Prostate gland (tissue), 2 donors: ENCODE data around the gene TAC4. TPM values are rescaled to one million over a fixed set of nuclear protein-coding genes. Genes with fewer than 3 reads are reported as not detected.

ENCODE experiments used
- DNase-seq: peaks from one replicate; pipeline ENCODE4 v3.0.0-alpha.2; 2019; ENCODE audit warnings: low spot score
- H3K27ac ChIP-seq, 2 donors: fragments of 200-600 bp; sonication (generic); 2 replicates each; pipeline ENCODE4 v1.5.1; 2017 to 2019
- H3K27me3 ChIP-seq: fragments of 200-600 bp; sonication (generic); replicated peaks from 2 replicates; pipeline ENCODE4 v1.5.1; 2019; ENCODE audit not compliant: insufficient read depth
- H3K36me3 ChIP-seq, 2 donors: fragments of 200-600 bp; sonication (generic); 1 replicate in 1 of 2; 2 replicates in 1 of 2; pipeline versions ENCODE4 v1.5.1 to v1.8.1; 2017 to 2019
- H3K4me1 ChIP-seq: fragments of 200-600 bp; sonication (generic); replicated peaks from 2 replicates; pipeline ENCODE4 v1.5.1; 2019
- H3K4me3 ChIP-seq, 2 donors: fragments of 200-600 bp; sonication (generic); 2 replicates each; pipeline ENCODE4 v1.5.1; 2017 to 2019
- H3K9me3 ChIP-seq: fragments of 200-600 bp; sonication (generic); 2 replicates; pipeline ENCODE4 v1.5.1; 2017
- POLR2A ChIP-seq: fragments of 450-650 bp; IDR thresholded peaks from one replicate; pipeline ENCODE4 v1.6.1; 2016; ENCODE audit warnings: antibody characterized with exemption, mild to moderate bottlenecking
- POLR2AphosphoS5 ChIP-seq: sonication (generic); formaldehyde crosslinking; IDR thresholded peaks from one replicate; pipeline ENCODE4 v1.6.1; 2017; ENCODE audit warnings: antibody characterized with exemption
- WGBS: methylation state at CpG from one replicate; pipeline ENCODE4 v1.1.5; 2018; 5-methylcytosine and 5-hydroxymethylcytosine counted together
- intact Hi-C: fragments of 100-400 bp; cut with DNase I; formaldehyde crosslinking; loops from one replicate; pipeline ENCODE4 v1.14.2; 2022
- total RNA-seq, 2 donors: library from RNA; depleted of rRNA; stranded (reverse); fragments of >200 nt; gene quantifications; one replicate each; pipeline ENCODE4 v1.1.0, GENCODE V29; 2016
- TF ChIP-seq, protein P1 (sequence below), 4 experiments: fragments of 200-600 bp in 2 of 4; fragments of 450-650 bp in 2 of 4; sonication (generic) in 2 of 4; IDR thresholded peaks; 1 replicate in 3 of 4; 2 replicates in 1 of 4; pipeline ENCODE4 v1.5.1; 2016 to 2019; ENCODE audit warnings: antibody characterized with exemption in 4 of 4, mild to moderate bottlenecking in 2 of 4, moderate library complexity in 2 of 4

The TAC4 gene
- total RNA-seq, 2 donors from 2014 or later = not detected

DNA sequence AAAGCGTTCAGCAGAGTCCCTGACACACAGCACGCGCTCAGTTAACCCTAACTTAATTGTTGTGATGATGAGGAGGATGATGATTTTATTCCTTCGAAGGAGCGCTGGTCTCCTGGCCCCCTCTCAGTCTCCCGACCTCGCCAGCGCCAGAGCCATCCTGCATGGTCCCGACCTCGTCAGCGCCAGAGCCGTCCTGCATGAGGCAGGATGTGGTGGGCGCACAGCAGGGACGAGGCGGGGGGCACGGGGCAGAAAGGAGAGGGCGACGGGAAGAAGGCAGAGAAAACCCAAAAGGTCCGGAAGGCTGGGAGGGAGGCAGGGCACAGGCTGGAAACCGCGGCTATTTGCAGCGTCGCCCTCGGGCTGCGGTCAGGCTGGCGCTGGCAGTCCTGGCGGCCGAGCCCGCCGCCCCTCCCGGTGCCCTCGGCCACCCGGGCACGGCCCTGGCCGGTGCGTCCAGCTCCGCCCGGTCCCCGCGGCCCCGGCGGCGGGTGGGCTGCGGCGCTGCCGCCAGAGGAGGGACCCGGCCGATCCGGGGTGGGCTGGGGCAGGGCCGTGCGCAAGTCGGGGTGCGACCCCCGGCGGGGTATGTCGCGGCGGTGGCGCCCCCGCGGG, 3.0 kb upstream of the TAC4 start:
- Histone ChIP-seq H3K27ac (peak overlapping the region in 1 of 2 donors; percentile 38), H3K36me3 (no peaks in the 10 kb centered on the region), H3K27me3 (no peaks in the 10 kb centered on the region), H3K9me3 (no peaks in the 10 kb centered on the region), H3K4me3 (peak overlapping the region; percentile 56 to 62), H3K4me1 (no peaks in the 10 kb centered on the region)
- TF ChIP-seq, protein P1, sequence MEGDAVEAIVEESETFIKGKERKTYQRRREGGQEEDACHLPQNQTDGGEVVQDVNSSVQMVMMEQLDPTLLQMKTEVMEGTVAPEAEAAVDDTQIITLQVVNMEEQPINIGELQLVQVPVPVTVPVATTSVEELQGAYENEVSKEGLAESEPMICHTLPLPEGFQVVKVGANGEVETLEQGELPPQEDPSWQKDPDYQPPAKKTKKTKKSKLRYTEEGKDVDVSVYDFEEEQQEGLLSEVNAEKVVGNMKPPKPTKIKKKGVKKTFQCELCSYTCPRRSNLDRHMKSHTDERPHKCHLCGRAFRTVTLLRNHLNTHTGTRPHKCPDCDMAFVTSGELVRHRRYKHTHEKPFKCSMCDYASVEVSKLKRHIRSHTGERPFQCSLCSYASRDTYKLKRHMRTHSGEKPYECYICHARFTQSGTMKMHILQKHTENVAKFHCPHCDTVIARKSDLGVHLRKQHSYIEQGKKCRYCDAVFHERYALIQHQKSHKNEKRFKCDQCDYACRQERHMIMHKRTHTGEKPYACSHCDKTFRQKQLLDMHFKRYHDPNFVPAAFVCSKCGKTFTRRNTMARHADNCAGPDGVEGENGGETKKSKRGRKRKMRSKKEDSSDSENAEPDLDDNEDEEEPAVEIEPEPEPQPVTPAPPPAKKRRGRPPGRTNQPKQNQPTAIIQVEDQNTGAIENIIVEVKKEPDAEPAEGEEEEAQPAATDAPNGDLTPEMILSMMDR (IDR thresholded peaks at IDR 0.05) = no peak
- no peak for TF ChIP-seq POLR2A
- TF ChIP-seq POLR2AphosphoS5 = no peak
- no peak for DNase-seq
- 3% methylated on average over 46 of the region's 61 CpGs for WGBS
- intact Hi-C loops = loop anchor here (5.0 kb wide), 2 partner anchors 144 to 284 kb away; partner anchors contain the start of gene SLC35B1

GRCh38 chr17:49850218-49850610, 2.3 kb upstream of the TAC4 start:
- DNase-seq = no peak
- intact Hi-C loops = loop anchor here (5.0 kb wide), 2 partner anchors 143 to 283 kb away; partner anchors contain the start of gene SLC35B1
- Histone ChIP-seq H3K27ac (no peak overlapping the region), H3K4me3 (no peak overlapping the region), H3K27me3 (no peaks in the 10 kb centered on the region), H3K9me3 (no peaks in the 10 kb centered on the region), H3K36me3 (no peaks in the 10 kb centered on the region), H3K4me1 (no peaks in the 10 kb centered on the region)
- 89% methylated on average over 5 of the region's 5 CpGs for WGBS
- TF ChIP-seq, protein P1 (IDR thresholded peaks at IDR 0.05) = no peak
- TF ChIP-seq POLR2AphosphoS5 (no peak), POLR2A (no peak)

- WGBS = 78% methylated on average over 5 of the region's 5 CpGs
- H3K4me3 ChIP-seq = no peak overlapping the region
- TF ChIP-seq POLR2AphosphoS5 (no peak), POLR2A (no peak)
- TF ChIP-seq, protein P1 (IDR thresholded peaks at IDR 0.05) = no peak
- no peaks in the 10 kb centered on the region for H3K27me3 ChIP-seq
- H3K9me3 ChIP-seq = no peaks in the 10 kb centered on the region
- no peak for DNase-seq
- H3K36me3 ChIP-seq = no peaks in the 10 kb centered on the region
- intact Hi-C loops = no loop called here
- no peak overlapping the region for H3K27ac ChIP-seq
- no peaks in the 10 kb centered on the region for H3K4me1 ChIP-seq
These were observed 870 bp upstream of the TAC4 start for GRCh38 chr17:49848739-49849138.

DNA sequence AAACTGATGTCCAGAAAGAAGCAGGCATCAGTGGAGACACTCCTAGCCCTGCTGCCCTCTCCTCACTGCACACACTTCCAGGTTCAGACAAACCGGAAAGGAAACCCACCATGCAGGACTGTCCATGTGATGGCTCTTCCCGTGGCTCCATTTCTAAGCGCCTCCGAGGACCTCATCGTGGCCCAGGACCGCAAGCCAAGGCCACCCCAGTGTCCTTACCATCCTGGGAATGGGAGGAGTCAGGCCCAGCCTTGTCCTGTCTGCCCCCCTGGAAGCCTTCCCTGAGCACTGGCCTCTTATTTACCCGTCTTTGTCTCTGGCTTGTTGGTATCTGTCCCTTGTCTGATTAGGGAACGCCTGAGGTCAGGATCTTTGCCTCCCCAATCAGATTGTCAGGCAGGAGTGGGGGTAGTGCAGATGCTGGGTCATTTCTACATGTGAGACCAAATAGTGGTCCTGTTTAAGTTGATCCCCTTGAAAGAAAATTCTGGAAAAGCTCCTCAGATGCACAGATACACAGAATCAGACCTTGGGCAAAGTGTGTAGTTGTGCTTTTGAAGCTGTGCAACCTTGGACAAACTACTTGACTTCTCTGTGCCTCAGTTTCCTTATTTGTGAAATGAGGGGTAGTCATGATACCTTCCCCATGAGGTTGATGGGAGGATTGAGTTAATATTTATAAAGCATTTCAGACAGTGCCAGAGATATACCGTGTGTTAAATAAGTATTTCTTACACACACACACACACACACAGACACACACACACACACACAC, 744 bp downstream of the TAC4 start:
- 71% methylated on average over 9 of the region's 9 CpGs for WGBS
- DNase-seq = no peak
- H3K36me3 ChIP-seq = no peaks in the 10 kb centered on the region
- intact Hi-C loops = no loop called here
- no peak for TF ChIP-seq POLR2A
- TF ChIP-seq POLR2AphosphoS5 = no peak
- TF ChIP-seq, protein P1 (IDR thresholded peaks at IDR 0.05) = no peak
- H3K27me3 ChIP-seq = no peaks in the 10 kb centered on the region
- H3K9me3 ChIP-seq = no peaks in the 10 kb centered on the region
- no peak overlapping the region for H3K27ac ChIP-seq
- H3K4me1 ChIP-seq = no peaks in the 10 kb centered on the region
- H3K4me3 ChIP-seq = no peak overlapping the region

GRCh38 chr17:49845321-49845720, 2.5 kb downstream of the TAC4 start:
- intact Hi-C loops = no loop called here
- TF ChIP-seq POLR2A (no peak), POLR2AphosphoS5 (no peak)
- TF ChIP-seq, protein P1 (IDR thresholded peaks at IDR 0.05) = no peak
- 34% methylated on average over 3 of the region's 3 CpGs for WGBS
- H3K27me3 ChIP-seq = no peaks in the 10 kb centered on the region
- DNase-seq = no peak
- no peaks in the 10 kb centered on the region for H3K36me3 ChIP-seq
- no peaks in the 10 kb centered on the region for H3K9me3 ChIP-seq
- H3K4me3 ChIP-seq = no peak overlapping the region
- no peak overlapping the region for H3K27ac ChIP-seq
- H3K4me1 ChIP-seq = no peaks in the 10 kb centered on the region
